ENCODE results near the gene NFKB2. TPM values are rescaled to one million over a fixed set of nuclear protein-coding genes. Genes with fewer than 3 reads are reported as not detected.

NFKB2 gene
- total RNA-seq, 1 donor from 2014 or later, result 9.0 TPM

DNA sequence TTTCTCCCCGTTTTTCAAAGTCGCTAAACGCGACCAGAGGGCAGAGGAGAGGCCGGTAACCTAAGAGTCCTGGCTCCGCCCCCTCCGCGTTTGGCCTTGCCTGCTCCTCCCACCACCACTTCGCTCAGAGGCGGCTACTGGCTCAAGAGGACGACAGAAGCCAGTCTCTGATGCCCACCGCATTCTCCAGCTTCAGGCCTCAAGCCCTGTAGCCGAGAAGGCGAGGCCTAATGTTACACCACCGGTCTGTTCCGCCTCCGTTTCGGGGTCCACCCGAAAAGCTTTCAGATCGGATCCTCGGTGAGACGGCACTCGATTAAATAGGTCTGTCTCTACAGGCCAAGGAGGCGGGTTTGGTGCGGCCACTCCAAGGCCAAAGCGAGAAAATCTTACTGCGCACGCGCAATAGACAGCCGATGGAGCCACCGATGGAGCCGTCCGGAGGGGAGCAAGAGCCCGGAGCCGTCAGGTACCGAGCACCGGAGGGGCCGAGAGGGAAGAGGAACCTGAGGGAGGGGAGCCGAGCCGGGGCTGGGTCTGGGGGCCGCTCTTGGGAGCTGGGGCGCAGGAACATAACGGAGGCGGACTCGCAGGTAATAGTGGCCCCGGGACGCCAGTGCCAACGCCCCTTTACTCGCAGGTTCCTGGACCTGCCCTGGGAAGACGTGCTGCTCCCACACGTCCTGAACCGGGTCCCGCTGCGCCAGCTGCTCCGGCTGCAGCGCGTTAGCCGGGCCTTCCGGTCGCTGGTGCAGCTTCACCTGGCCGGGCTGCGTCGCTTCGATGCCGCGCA is 25.4 kb downstream of the NFKB2 start, which contains the start of gene FBXL15:
Gene FBXL15 (plus strand): TSS at position 123 of the 793 bp plus-strand sequence. CDS start 294 bp downstream, at position 417.
- ATAC-seq (peak; percentile 74), DNase-seq (ENCODE audit: low spot score) (peak; percentile 96)

DNA sequence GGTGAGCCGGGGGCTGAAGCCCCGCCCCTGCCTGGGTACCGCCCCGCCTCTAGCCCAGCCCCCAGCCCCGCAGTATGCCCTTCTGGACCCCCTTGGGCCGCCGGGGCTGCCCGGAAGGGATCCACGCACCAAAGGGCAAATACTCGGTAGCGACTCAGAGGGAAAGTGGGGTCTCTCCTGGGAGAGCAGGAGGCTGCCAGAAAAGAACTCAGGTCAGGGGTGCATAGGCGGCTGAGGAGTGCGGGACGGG is 25.9 kb downstream of the NFKB2 start:
- DNase-seq (ENCODE audit: low spot score) (no peak), ATAC-seq (no peak)

GRCh38 chr10:102421757-102422512 is 26.4 kb downstream of the NFKB2 start:
- ATAC-seq, result peak; percentile 59
- DNase-seq (ENCODE audit: low spot score), result peak; percentile 75

DNA sequence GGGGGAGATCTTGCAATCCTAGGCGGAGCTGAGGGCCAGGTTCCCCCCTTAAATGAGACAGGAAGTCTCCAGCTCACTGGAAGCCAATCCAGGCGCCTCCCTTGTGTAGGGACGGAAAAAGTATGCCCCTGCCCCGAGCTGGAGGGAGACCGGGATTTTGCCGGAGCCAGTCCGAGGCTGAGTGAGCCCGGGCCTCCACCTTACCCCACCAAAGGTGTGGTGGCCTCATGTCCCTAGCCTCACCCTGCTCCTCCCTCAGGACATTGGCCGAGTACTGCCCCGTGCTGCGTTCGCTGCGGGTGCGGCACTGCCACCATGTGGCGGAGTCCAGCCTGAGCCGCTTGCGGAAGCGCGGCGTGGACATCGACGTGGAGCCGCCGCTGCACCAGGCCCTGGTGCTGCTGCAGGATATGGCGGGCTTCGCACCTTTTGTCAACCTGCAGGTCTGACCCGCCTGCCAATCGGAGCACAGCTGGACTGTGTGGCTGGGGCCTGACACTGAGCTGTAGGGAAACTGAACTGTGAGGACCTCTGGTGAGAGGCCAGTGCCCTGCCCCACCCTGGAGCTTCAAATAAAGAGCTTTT is 27.1 kb downstream of the NFKB2 start:
- peak; percentile 71 for ATAC-seq
- peak; percentile 88 for DNase-seq (ENCODE audit: low spot score)

GRCh38 chr10:102423372-102423968 is 28.0 kb downstream of the NFKB2 start:
- no peak for DNase-seq (ENCODE audit: low spot score)
- no peak for ATAC-seq

GRCh38 chr10:102424145-102424544 is 28.6 kb downstream of the NFKB2 start:
- DNase-seq (ENCODE audit: low spot score), result no peak
- no peak for ATAC-seq

GRCh38 chr10:102424916-102425315 is 29.4 kb downstream of the NFKB2 start:
- DNase-seq (ENCODE audit: low spot score) (no peak), ATAC-seq (no peak)

DNA sequence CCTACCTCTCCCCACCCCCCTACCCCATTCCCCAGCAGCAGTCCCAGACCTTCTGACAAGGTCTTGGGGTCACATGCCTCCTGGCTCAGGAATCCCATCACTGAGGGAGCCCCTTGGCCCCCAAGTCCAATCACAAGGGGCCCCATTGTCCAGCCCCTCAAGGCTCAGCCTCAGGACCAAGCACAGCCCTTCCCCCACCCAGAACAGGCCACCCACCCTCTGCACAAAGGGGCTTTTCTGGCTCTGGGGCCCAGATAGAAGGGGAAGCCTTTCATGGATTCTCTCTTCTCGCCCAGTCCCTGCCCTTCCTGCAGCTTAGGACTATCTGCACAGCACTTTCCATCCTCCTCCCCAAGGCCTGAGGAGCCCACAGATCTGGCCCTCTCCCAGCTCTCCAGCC is 29.9 kb downstream of the NFKB2 start:
- DNase-seq (ENCODE audit: low spot score) (no peak), ATAC-seq (no peak)

GRCh38 chr10:102426803-102427287 is 31.3 kb downstream of the NFKB2 start:
- ATAC-seq (no peak), DNase-seq (ENCODE audit: low spot score) (no peak)

DNA sequence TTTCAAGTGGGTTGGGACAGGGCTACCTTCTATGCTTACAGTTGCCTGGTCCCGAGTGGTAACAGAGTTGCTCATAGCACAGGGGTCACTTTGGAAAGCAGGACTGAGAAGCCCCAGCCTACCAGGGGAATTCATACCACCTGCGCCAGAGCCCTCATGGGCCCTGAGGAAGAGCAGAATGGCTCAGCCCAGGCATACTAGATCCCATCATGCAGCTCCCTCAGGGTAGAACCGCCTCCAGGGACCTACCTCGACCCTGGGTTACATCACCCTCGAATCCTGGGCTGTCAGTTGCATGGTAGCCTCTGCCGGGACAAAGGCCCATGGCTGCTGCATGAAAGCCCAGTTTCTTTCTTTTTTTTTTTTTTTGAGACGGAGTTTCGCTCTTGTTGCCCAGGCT is 34.0 kb downstream of the NFKB2 start:
- no peak for ATAC-seq
- no peak for DNase-seq (ENCODE audit: low spot score)

GRCh38 chr10:102431452-102432124 is 36.1 kb downstream of the NFKB2 start:
- ATAC-seq, result peak; percentile 17
- DNase-seq (ENCODE audit: low spot score), result no peak

GRCh38 chr10:102432162-102432950 is 36.9 kb downstream of the NFKB2 start, which contains the start of gene CUEDC2:
Gene CUEDC2 (minus strand): TSS chr10:102432574. CDS start chr10:102425188, 7,386 bp downstream.
- ATAC-seq (peak; percentile 90), DNase-seq (ENCODE audit: low spot score) (peak; percentile 97)

- ATAC-seq, result no peak
- no peak for DNase-seq (ENCODE audit: low spot score)
Measured at GRCh38 chr10:102433619-102434046, 38.1 kb downstream of the NFKB2 start.

DNA sequence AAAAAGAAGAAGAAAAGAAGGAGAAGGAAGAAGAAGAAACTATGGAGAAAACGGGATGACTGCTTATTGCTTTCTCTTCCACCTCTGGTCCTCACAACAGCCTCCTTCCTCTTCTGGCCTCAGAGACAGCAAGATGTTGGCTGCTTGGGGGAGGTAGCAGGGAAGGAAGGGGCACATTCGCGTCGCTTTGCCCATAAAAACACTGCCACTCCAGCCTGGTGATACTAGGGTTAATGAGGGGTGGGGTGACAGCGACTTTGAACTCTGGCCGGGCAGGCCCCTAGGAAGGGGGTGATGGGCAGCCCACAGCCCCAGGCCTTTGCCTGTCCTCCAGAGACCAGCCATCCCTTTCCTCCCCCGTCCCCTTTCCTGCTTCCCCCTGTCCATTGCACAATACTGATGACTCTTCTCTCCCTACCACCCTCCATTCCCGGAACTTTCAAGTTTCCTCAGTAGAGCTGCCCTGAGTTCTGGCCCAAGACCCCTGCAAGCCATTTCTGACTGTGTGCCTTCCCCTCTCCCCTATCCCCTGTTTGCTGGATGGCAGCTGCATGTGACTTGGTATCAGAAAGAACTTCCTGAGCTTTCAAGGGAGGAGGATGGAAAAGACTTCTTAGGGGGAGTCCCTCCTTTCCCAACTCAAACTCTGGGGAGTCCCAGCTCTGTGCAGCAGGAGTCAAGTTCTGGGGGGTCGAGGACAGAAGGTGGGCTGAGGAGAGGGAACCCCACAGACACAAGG is 39.1 kb downstream of the NFKB2 start:
- no peak for ATAC-seq

DNA sequence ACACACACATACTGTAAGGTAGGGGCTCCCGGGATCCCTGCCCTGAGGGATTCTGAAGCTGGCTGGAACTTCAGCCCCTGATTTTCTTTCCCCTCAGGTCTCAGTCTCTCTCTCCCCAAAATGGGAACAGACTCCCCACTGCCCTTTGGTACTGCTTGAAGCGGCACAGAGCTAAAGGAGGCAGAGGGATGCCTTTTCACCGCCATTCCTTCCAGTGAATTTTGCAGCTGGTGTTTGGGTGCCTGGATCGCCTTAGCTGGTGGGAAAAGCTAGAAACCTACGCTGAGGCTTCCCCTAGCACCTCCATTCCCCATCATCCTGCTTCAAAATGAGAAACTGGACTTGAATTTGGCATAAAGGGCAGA is 39.6 kb downstream of the NFKB2 start:
- no peak for ATAC-seq
- no peak for DNase-seq (ENCODE audit: low spot score)

More for the DNA sequence above, 39.1 kb downstream of the NFKB2 start:
- no peak for DNase-seq (ENCODE audit: low spot score)

DNA sequence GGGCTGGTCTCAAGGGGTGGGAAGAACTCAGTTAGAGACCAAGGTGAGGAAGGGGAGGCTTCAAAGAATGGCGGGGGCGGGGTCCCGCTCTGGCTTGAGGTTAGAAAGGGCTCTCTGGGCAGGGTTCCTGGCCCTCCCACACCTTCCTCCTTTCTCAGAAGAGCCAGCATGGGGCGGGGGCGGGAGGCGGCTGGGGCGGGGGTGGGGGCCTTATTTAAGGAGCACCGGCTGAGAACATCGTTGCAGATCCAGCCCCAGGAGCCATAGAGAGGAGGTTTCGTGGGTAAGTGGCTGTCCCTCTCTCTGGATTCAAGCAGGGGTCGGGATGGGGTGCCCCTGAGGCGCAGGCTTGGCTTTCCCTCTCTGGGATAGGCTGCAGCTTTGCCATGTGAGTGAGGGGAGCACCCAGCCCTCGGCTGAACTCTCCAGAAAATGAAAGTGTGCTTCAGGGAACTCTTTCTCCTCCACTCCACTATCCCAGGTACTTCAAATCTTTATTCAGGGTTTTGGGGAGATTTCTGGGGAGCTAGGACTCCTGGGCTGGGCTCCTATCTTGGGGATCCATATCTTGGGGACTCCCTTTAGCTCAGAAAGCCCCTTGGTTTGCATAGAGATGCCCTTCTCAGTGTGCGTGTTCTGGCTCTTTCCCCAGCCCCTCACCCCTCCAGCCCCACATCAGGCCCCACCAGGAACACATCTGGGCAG is 40.2 kb downstream of the NFKB2 start:
- no peak for DNase-seq (ENCODE audit: low spot score)
- ATAC-seq, result peak; percentile 25

- DNase-seq (ENCODE audit: low spot score), result peak; percentile 80
- peak; percentile 83 for ATAC-seq
Measured at GRCh38 chr10:102436312-102436711, 40.8 kb downstream of the NFKB2 start.

GRCh38 chr10:102437515-102437914 is 42.0 kb downstream of the NFKB2 start:
- DNase-seq (ENCODE audit: low spot score) (no peak), ATAC-seq (no peak)

DNA sequence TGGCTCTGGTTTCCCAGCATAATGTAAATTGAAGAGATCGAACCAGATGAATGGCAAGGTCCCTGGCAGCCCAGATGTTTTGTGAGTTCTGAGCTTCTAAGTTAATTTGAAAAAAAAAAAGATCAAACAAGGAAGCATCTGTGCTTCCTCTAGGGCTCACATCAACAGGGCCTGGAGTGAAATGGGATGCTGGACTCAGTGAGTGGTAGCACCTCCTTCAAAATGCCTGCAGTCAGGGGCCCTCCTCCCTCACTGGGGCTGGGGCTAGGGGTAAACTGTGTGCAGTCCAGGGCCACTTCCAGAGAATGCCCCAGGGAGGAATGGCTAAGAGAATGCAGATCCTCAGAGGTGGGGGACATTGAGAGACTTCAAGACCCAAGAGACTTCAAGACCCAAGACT is 42.9 kb downstream of the NFKB2 start:
- ATAC-seq, result no peak
- no peak for DNase-seq (ENCODE audit: low spot score)
